CD4-positive, alpha-beta T cell (primary cell): Measurements from ENCODE around the gene TNXB. TPM values are rescaled to one million over a fixed set of nuclear protein-coding genes. Genes with fewer than 3 reads are reported as not detected.
"Not testable (repeated sequence)": the region's sequence is repeated elsewhere in the genome, so short reads cannot be mapped to it uniquely, and the experiment has no call there.

Experiments used
- ATAC-seq: fragments of 200-7000 bp; cut with Tn5 transposase; one replicate; pipeline ENCODE4 v1.10.0; 2022; ENCODE audit warnings: mild to moderate bottlenecking; ENCODE audit not compliant: poor library complexity
- CTCF ChIA-PET: fragments of 350-600 bp; sonication (Branson Sonifier 250); formaldehyde crosslinking; loops from one replicate; lab custom pipeline; 2021; ENCODE audit warnings: antibody characterized with exemption, inconsistent platforms; lab: Charles Lee
- POLR2A ChIA-PET: fragments of 350-600 bp; sonication (Branson Sonifier 250); formaldehyde crosslinking; loops from one replicate; lab custom pipeline; 2021; ENCODE audit warnings: antibody characterized with exemption, inconsistent platforms; lab: Charles Lee
- DNase-seq, 14 experiments: peaks; one replicate each; pipeline ENCODE4 v3.0.0-alpha.2; 2013 to 2020; ENCODE audit warnings: mixed read lengths in 2 of 14
- H3K27ac ChIP-seq, 2 donors: one replicate each; pipeline versions ENCODE4 v1.5.1 to v1.7.0; 2013; ENCODE audit warnings: low read length in 2 of 2, low read depth in 1 of 2, mild to moderate bottlenecking in 1 of 2
- H3K27me3 ChIP-seq, 2 experiments: 1 replicate in 1 of 2; 2 replicates in 1 of 2; pipeline versions ENCODE4 v1.6.1 to v1.7.0; 2013; ENCODE audit warnings: low read length in 2 of 2, control low read depth in 1 of 2, mild to moderate bottlenecking in 1 of 2, moderate library complexity in 1 of 2; ENCODE audit not compliant: insufficient read depth in 2 of 2, control insufficient read depth in 1 of 2
- H3K36me3 ChIP-seq: one replicate; pipeline ENCODE4 v1.6.1; 2013; ENCODE audit warnings: low read length, control low read depth; ENCODE audit not compliant: insufficient read depth
- H3K4me1 ChIP-seq: one replicate; pipeline ENCODE4 v1.6.1; 2013; ENCODE audit warnings: low read length, control low read depth; ENCODE audit not compliant: insufficient read depth
- H3K4me3 ChIP-seq: one replicate; pipeline ENCODE4 v1.5.1; 2013; ENCODE audit warnings: mild to moderate bottlenecking, low read length, moderate library complexity
- H3K9me3 ChIP-seq, 2 experiments: 1 replicate in 1 of 2; 2 replicates in 1 of 2; pipeline versions ENCODE4 v1.6.1 to v1.7.0; 2013; ENCODE audit warnings: low read length in 2 of 2, mild to moderate bottlenecking in 2 of 2, control low read depth in 1 of 2, moderate library complexity in 1 of 2; ENCODE audit not compliant: control insufficient read depth in 1 of 2, insufficient read depth in 1 of 2
- H3K27ac Mint-ChIP-seq: one replicate; pipeline ENCODE4 v1.8.0; 2020; ENCODE audit warnings: mixed read lengths
- H3K27me3 Mint-ChIP-seq: one replicate; pipeline ENCODE4 v1.8.0; 2021; ENCODE audit warnings: mixed read lengths
- H3K36me3 Mint-ChIP-seq: one replicate; pipeline ENCODE4 v1.8.0; 2021; ENCODE audit warnings: low read depth, mixed read lengths
- H3K4me1 Mint-ChIP-seq: one replicate; pipeline ENCODE4 v1.8.0; 2021; ENCODE audit warnings: low read depth, mixed read lengths
- H3K4me3 Mint-ChIP-seq: one replicate; pipeline ENCODE4 v1.8.0; 2020; ENCODE audit warnings: mild to moderate bottlenecking, mixed read lengths
- H3K9me3 Mint-ChIP-seq: one replicate; pipeline ENCODE4 v1.8.0; 2020; ENCODE audit warnings: mixed read lengths
- intact Hi-C, 2 experiments: fragments of 100-400 bp; cut with DNase I in 1 of 2; cut with micrococcal nuclease in 1 of 2; formaldehyde crosslinking; loops; one replicate each; pipeline versions ENCODE4 v1.15.1 to v1.9.0; 2023 to 2025; cut with DNase I, micrococcal nuclease
- total RNA-seq, 174 experiments: library from RNA in 2 of 174; stranded (reverse) in 2 of 174; gene quantifications; one replicate each; pipeline ENCODE4 v1.2.3 and lab custom pipeline; 2021 to 2026

Gene TNXB
- total RNA-seq, 2 experiments from 2014 or later = 8.3 to 9.0 TPM

DNA sequence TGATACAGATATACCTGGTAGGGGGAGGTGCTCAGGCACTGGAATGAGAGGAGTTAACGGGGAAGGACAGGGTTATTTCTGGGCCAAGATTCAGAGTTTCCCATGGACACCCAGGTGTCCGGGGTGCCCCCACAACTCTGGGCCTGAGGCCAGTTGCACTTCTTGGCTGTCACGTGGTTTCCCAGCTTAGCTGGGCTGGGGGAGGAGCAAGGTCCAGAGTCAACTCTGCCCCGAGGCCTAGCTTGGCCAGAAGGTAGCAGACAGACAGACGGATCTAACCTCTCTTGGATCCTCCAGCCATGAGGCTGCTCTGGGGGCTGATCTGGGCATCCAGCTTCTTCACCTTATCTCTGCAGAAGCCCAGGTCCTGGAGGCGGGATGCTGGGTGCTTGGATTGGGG is 94.6 kb downstream of the TNXB start, which contains the start of gene C4B:
Gene C4B, plus strand, starts transcription at position 249 of the 400 bp plus-strand sequence. Its CDS starts 51 bp downstream, at position 300.
- H3K4me3 Mint-ChIP-seq, CTCF ChIA-PET, H3K9me3 Mint-ChIP-seq, DNase-seq, POLR2A ChIA-PET, ATAC-seq, H3K27me3 ChIP-seq, H3K4me1 ChIP-seq, H3K4me1 Mint-ChIP-seq, H3K27ac Mint-ChIP-seq, intact Hi-C loops, H3K36me3 ChIP-seq, H3K4me3 ChIP-seq, H3K9me3 ChIP-seq, H3K27ac ChIP-seq, H3K27me3 Mint-ChIP-seq, H3K36me3 Mint-ChIP-seq: not testable (repeated sequence)

GRCh38 chr6:32013738-32014137 is 95.4 kb downstream of the TNXB start:
- CTCF ChIA-PET, ATAC-seq, H3K27ac ChIP-seq, DNase-seq, H3K36me3 ChIP-seq, POLR2A ChIA-PET, intact Hi-C loops, H3K4me3 Mint-ChIP-seq, H3K36me3 Mint-ChIP-seq, H3K27me3 ChIP-seq, H3K4me1 ChIP-seq, H3K4me3 ChIP-seq, H3K9me3 Mint-ChIP-seq, H3K9me3 ChIP-seq, H3K27ac Mint-ChIP-seq, H3K27me3 Mint-ChIP-seq, H3K4me1 Mint-ChIP-seq: not testable (repeated sequence)

DNA sequence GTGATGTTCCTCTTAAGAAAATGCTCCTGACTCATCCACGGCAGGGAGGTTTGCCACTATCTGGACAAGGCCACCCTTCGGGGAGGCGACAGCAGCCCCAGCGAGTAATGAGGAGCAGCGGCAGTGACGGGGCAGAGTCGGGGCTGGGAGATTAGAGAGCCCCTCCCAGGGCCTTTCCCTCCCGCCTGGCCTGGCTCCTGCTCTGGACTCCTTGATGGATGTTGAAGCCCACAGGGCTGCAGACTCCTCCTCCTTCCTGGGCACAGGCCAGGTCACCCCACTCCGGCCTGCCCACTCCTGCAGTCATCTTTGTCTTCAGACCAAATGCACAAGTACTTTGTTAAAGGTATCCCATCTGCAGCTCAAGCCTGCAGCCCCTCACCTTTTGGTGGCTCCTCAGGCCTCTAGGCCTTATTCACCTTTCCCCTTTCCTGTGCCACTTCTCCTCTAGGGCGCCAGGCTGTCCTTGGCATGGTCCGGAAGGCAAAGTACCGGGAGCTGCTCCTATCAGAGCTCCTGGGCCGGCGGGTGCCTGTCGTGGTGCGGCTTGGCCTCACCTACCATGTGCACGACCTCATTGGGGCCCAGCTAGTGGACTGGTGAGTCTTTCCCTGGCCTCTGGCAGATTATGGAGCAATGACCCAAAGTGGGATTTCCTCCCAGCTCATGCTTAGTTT is 96.1 kb downstream of the TNXB start:
- H3K27ac ChIP-seq, H3K4me1 ChIP-seq, H3K4me3 Mint-ChIP-seq, ATAC-seq, H3K27me3 Mint-ChIP-seq, DNase-seq, intact Hi-C loops, H3K27ac Mint-ChIP-seq, H3K36me3 ChIP-seq, H3K27me3 ChIP-seq, H3K9me3 ChIP-seq, H3K4me1 Mint-ChIP-seq, H3K36me3 Mint-ChIP-seq, H3K9me3 Mint-ChIP-seq, POLR2A ChIA-PET, CTCF ChIA-PET, H3K4me3 ChIP-seq: not testable (repeated sequence)

DNA sequence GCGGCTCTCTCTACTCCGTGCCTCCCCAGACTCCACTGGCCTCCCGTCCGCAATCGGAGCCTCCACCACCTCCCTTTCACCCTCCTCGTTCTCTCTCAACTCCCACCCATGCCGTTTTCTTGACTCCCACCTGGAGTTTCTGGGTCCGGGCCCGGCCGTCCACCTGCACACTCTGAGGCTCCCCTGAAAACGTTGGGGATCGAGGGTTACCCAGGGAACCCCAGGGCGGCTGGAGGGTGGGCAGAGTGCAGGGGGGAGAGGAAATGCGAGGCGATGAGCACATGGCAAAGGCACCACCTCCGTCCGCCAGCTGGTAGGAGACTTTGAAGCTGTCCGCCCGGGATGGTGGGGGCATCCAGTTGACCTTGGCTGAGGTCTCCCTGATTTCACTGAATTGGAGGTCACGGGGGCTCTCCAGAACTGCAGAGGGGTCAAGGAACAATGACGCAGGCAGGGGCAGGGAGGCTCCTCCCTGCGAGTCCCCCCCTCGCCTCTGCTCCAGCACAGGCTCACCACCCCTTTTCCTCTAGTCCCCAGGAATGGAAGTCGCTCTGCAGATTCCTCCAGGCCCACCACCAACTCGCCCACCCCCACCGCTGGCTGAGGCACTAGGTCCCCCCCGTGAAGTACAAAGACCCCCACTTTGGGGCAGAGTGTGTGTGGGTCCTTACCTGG is 98.1 kb downstream of the TNXB start:
- H3K9me3 Mint-ChIP-seq, H3K4me1 ChIP-seq, H3K27ac ChIP-seq, H3K9me3 ChIP-seq, intact Hi-C loops, H3K4me3 Mint-ChIP-seq, POLR2A ChIA-PET, H3K4me1 Mint-ChIP-seq, H3K36me3 ChIP-seq, H3K27me3 Mint-ChIP-seq, CTCF ChIA-PET, ATAC-seq, H3K4me3 ChIP-seq, H3K36me3 Mint-ChIP-seq, H3K27ac Mint-ChIP-seq, H3K27me3 ChIP-seq: not testable (repeated sequence)
- DNase-seq = peak in 1 of 14 experiments; percentile 4

- H3K4me3 Mint-ChIP-seq, H3K4me1 Mint-ChIP-seq, intact Hi-C loops, H3K27ac ChIP-seq, H3K36me3 ChIP-seq, ATAC-seq, H3K4me3 ChIP-seq, H3K9me3 Mint-ChIP-seq, H3K36me3 Mint-ChIP-seq, H3K27me3 Mint-ChIP-seq, DNase-seq, H3K27me3 ChIP-seq, POLR2A ChIA-PET, H3K9me3 ChIP-seq, CTCF ChIA-PET, H3K27ac Mint-ChIP-seq, H3K4me1 ChIP-seq: not testable (repeated sequence)
These were observed 99.6 kb downstream of the TNXB start for GRCh38 chr6:32009537-32009936.

DNA sequence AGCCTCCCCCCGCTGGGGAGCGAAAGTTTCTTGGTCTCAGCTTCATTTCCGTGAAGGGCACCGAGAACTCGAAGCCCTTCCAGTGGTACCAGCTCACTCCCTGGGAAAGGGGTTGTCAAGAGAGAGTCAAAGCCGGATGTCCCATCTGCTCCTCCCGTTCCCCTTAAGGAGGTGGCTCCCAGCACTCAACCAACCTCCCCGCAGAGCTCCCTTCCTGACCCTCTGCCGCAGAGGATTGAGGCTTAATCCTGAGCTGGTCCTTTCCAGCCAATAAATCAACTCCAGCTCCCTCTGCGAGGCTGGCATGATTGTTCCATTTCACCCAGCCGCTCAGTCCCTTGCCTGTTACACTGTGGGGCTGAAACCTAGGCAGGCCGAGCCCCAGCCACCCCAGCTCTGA is 100.5 kb downstream of the TNXB start:
- CTCF ChIA-PET, H3K4me3 ChIP-seq, H3K27ac ChIP-seq, H3K27me3 ChIP-seq, ATAC-seq, H3K4me3 Mint-ChIP-seq, intact Hi-C loops, H3K27me3 Mint-ChIP-seq, H3K27ac Mint-ChIP-seq, H3K9me3 Mint-ChIP-seq, H3K36me3 ChIP-seq, H3K9me3 ChIP-seq, H3K4me1 Mint-ChIP-seq, POLR2A ChIA-PET, H3K36me3 Mint-ChIP-seq, H3K4me1 ChIP-seq, DNase-seq: not testable (repeated sequence)

DNA sequence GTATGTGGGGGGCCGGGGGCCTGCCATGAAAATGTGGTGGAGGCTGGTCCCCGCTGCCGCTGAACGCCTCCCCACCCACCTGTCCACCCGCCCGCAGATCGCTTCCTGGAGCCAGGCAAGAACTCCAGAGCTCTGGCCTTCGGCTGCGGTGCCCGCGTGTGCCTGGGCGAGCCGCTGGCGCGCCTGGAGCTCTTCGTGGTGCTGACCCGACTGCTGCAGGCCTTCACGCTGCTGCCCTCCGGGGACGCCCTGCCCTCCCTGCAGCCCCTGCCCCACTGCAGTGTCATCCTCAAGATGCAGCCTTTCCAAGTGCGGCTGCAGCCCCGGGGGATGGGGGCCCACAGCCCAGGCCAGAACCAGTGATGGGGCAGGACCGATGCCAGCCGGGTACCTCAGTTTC is 101.1 kb downstream of the TNXB start:
- POLR2A ChIA-PET, H3K27me3 Mint-ChIP-seq, H3K27me3 ChIP-seq, H3K36me3 Mint-ChIP-seq, intact Hi-C loops, H3K36me3 ChIP-seq, H3K4me3 Mint-ChIP-seq, H3K9me3 ChIP-seq, H3K4me1 ChIP-seq, H3K4me1 Mint-ChIP-seq, H3K27ac Mint-ChIP-seq, DNase-seq, H3K27ac ChIP-seq, ATAC-seq, H3K9me3 Mint-ChIP-seq, CTCF ChIA-PET, H3K4me3 ChIP-seq: not testable (repeated sequence)
